K562 (cell line): ENCODE data around the gene TXNIP. TPM values are rescaled to one million over a fixed set of nuclear protein-coding genes. Genes with fewer than 3 reads are reported as not detected.
A peak's percentile ranks its signal among the peaks of the same experiment; 100 is the strongest.

Source experiments
- CXXC5 ChIP-seq: fragments of 250-450 bp; sonication (Bioruptor Pico); IDR thresholded peaks from 2 replicates; pipeline ENCODE4 v1.8.0; 2022; ENCODE audit warnings: inconsistent platforms, mild to moderate bottlenecking, moderate library complexity
- DDX20 ChIP-seq: fragments of 450-650 bp; IDR thresholded peaks from 2 replicates; pipeline ENCODE4 v1.6.1; 2016; ENCODE audit warnings: missing genetic modification characterization, low read depth, mild to moderate bottlenecking, missing compliant biosample characterization, moderate library complexity
- ELF2 ChIP-seq: fragments of 250-450 bp; sonication (Bioruptor Pico); IDR thresholded peaks from 2 replicates; pipeline ENCODE4 v1.5.0; 2021; ENCODE audit warnings: mild to moderate bottlenecking
- ETV5 ChIP-seq: sonication (generic); formaldehyde crosslinking; IDR thresholded peaks from 2 replicates; pipeline ENCODE4 v1.4.0; 2020; ENCODE audit warnings: low read depth, mild to moderate bottlenecking, missing genetic modification reagents
- FOXA1 ChIP-seq: fragments of 450-650 bp; IDR thresholded peaks from 2 replicates; pipeline ENCODE4 v1.6.1; 2016; ENCODE audit warnings: mild to moderate bottlenecking, borderline replicate concordance
- GTF3C2 ChIP-seq: IDR thresholded peaks from 3 replicates; pipeline ENCODE4 v1.6.1; 2011; ENCODE audit warnings: borderline replicate concordance, mild to moderate bottlenecking, moderate library complexity; ENCODE audit not compliant: insufficient read length; ENCODE audit errors: extremely low read depth
- HDGF ChIP-seq: fragments of 450-650 bp; IDR thresholded peaks from 2 replicates; pipeline ENCODE4 v1.6.1; 2016
- HMGN3 ChIP-seq: IDR thresholded peaks from 2 replicates; pipeline ENCODE4 v1.6.1; 2011; ENCODE audit warnings: borderline replicate concordance, low read depth, mild to moderate bottlenecking, mixed read lengths, low read length; ENCODE audit not compliant: insufficient read length; ENCODE audit errors: extremely low read depth
- HNRNPK ChIP-seq: fragments of 200-400 bp; formaldehyde crosslinking; IDR thresholded peaks from one replicate; pipeline ENCODE4 v1.6.1; 2018; ENCODE audit warnings: mild to moderate bottlenecking, low read depth, low read length; ENCODE audit not compliant: poor library complexity, severe bottlenecking
- MAFK ChIP-seq: IDR thresholded peaks from 2 replicates; pipeline ENCODE4 v1.6.1; 2011; ENCODE audit warnings: low read length, improper control_type of control experiment
- MAX ChIP-seq: sonication (generic); formaldehyde crosslinking; IDR thresholded peaks from 2 replicates; pipeline ENCODE4 v1.9.0; 2022; ENCODE audit warnings: mild to moderate bottlenecking, missing genetic modification reagents
- PRDM10 ChIP-seq: fragments of 450-650 bp; IDR thresholded peaks from 2 replicates; pipeline ENCODE4 v1.6.1; 2018; ENCODE audit not compliant: partially characterized antibody
- RAD21 ChIP-seq, 2 experiments: fragments of 250-450 bp in 1 of 2; fragments of 450-650 bp in 1 of 2; sonication (Bioruptor Pico) in 1 of 2; formaldehyde crosslinking in 1 of 2; IDR thresholded peaks in 1 of 2; conservative IDR thresholded peaks in 1 of 2; 2 replicates each; pipeline versions ENCODE4 v1.4.0 to v1.8.0; 2020 to 2022; ENCODE audit warnings: mild to moderate bottlenecking in 2 of 2, moderate library complexity in 1 of 2
- RFX5 ChIP-seq: IDR thresholded peaks from 2 replicates; pipeline ENCODE4 v1.6.1; 2011; ENCODE audit warnings: low read depth, mild to moderate bottlenecking, improper control_type of control experiment, low read length
- SIN3A ChIP-seq, 2 experiments: fragments of 150-350 bp in 1 of 2; IDR thresholded peaks; 2 replicates each; pipeline ENCODE4 v1.6.1; 2011 to 2016; ENCODE audit warnings: borderline replicate concordance in 2 of 2, low read depth in 2 of 2, low read length in 2 of 2, mild to moderate bottlenecking in 2 of 2, moderate library complexity in 2 of 2; ENCODE audit not compliant: control insufficient read depth in 1 of 2
- YBX1 ChIP-seq: fragments of 450-650 bp; IDR thresholded peaks from 2 replicates; pipeline ENCODE4 v1.7.1; 2016; ENCODE audit warnings: mild to moderate bottlenecking
- ZFPM2 ChIP-seq: fragments of 250-450 bp; sonication (Bioruptor Pico); IDR thresholded peaks from 2 replicates; pipeline ENCODE4 v1.5.1; 2022; ENCODE audit warnings: mild to moderate bottlenecking
- polyA plus RNA-seq, 8 experiments: library from polyadenylated mRNA; depleted of rRNA in 4 of 8; stranded (reverse) in 5 of 8; unstranded in 3 of 8; fragments of >200 nt; fragmentation: Nextera tagmentation in 2 of 8; fragmentation: Illumina TruSeq in 1 of 8; extraction: Ambion mirVana in 2 of 8; extraction: Trizol in 1 of 8; gene quantifications; 2 replicates each; pipeline versions ENCODE4 v1.2.1 to v1.2.3, GENCODE V29; 2011 to 2014; ENCODE audit warnings: inconsistent platforms in 1 of 8, missing spikeins in 1 of 8
- total RNA-seq, 7 experiments: library from RNA; depleted of rRNA in 6 of 7; stranded (reverse); fragments of >200 nt in 6 of 7; fragmentation: Illumina TruSeq in 2 of 7; extraction: Trizol in 2 of 7; gene quantifications; 2 replicates each; pipeline versions ENCODE4 v1.2.1 to v1.2.3, GENCODE V29; 2011 to 2021; ENCODE audit warnings: low replicate concordance in 1 of 7
- TF ChIP-seq, protein P1 (sequence below): fragments of 450-650 bp; formaldehyde crosslinking; IDR thresholded peaks from 2 replicates; pipeline ENCODE4 v1.4.0; 2020; ENCODE audit warnings: mild to moderate bottlenecking, moderate library complexity

Gene TXNIP
- total and polyA plus RNA-seq, 9 of the 15 experiments (the other 6 are each of a cell fraction or from before 2014, with no cell fraction given), result 120 to 499 (median 257) TPM

GRCh38 chr1:145978854-145979745 lies 17.3 kb downstream of the TXNIP start (continued):
- TF ChIP-seq GTF3C2 (no peak), SIN3A (IDR thresholded peaks at IDR 0.05; ENCODE audit: borderline replicate concordance in 2 of 2, control insufficient read depth in 1 of 2, low read depth in 2 of 2, low read length in 2 of 2) (peak; percentile 1 to 85; a peak in 1 of 4 replicates), ELF2 (peak; percentile 17), ZFPM2 (no peak), RAD21 (CRISPR knock-in tag; conservative IDR thresholded peaks at IDR 0.05 in 1 of 2, IDR thresholded peaks at IDR 0.05 in 1 of 2) (peak; percentile 28 to 44; a peak in 2 of 4 replicates), DDX20 (tag) (0 out of 2 replicates have a peak, but pooled peaks have one; percentile 18), HMGN3 (no peak), CXXC5 (CRISPR knock-in tag) (peak; percentile 53), HNRNPK (no peak), RFX5 (no peak), ETV5 (CRISPR knock-in tag) (peak; percentile 97), FOXA1 (no peak), HDGF (peak; percentile 57; the same call in 1 of the 2 replicates), PRDM10 (peak; percentile 79), YBX1 (no peak), MAX (no peak; the same call in 1 of the 2 replicates), MAFK (peak; percentile 20; the same call in 1 of the 2 replicates)
- TF ChIP-seq, protein P1, sequence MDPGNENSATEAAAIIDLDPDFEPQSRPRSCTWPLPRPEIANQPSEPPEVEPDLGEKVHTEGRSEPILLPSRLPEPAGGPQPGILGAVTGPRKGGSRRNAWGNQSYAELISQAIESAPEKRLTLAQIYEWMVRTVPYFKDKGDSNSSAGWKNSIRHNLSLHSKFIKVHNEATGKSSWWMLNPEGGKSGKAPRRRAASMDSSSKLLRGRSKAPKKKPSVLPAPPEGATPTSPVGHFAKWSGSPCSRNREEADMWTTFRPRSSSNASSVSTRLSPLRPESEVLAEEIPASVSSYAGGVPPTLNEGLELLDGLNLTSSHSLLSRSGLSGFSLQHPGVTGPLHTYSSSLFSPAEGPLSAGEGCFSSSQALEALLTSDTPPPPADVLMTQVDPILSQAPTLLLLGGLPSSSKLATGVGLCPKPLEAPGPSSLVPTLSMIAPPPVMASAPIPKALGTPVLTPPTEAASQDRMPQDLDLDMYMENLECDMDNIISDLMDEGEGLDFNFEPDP (CRISPR knock-in tag), result peak; percentile 55; the same call in 1 of the 2 replicates
